Activated naive CD4-positive, alpha-beta T cell treated with anti-CD3 and anti-CD28 coated beads for 36 hours (primary cell): Measurements from ENCODE around the gene TRMT10A. TPM values are rescaled to one million over a fixed set of nuclear protein-coding genes. Genes with fewer than 3 reads are reported as not detected.

Experiments
- CTCF ChIA-PET: fragments of 350-600 bp; sonication (Branson Sonifier 250); formaldehyde crosslinking; loops from one replicate; lab custom pipeline; 2021; ENCODE audit warnings: antibody characterized with exemption; lab: Charles Lee
- DNase-seq: peaks from one replicate; pipeline ENCODE4 v3.0.0-alpha.2; 2020
- H3K27ac Mint-ChIP-seq: one replicate; pipeline ENCODE4 v1.8.0; 2021; ENCODE audit warnings: mild to moderate bottlenecking, mixed read lengths
- H3K27me3 Mint-ChIP-seq: one replicate; pipeline ENCODE4 v1.8.0; 2021; ENCODE audit warnings: low read depth, mixed read lengths
- H3K36me3 Mint-ChIP-seq: one replicate; pipeline ENCODE4 v1.8.0; 2021; ENCODE audit warnings: low read depth, mixed read lengths
- H3K4me1 Mint-ChIP-seq: one replicate; pipeline ENCODE4 v1.8.0; 2021; ENCODE audit warnings: low read depth, mixed read lengths
- H3K4me3 Mint-ChIP-seq: one replicate; pipeline ENCODE4 v1.8.0; 2021; ENCODE audit warnings: mild to moderate bottlenecking, moderate library complexity, mixed read lengths
- H3K9me3 Mint-ChIP-seq: one replicate; pipeline ENCODE4 v1.8.0; 2021; ENCODE audit warnings: mixed read lengths
- intact Hi-C: fragments of 100-400 bp; cut with micrococcal nuclease; formaldehyde crosslinking; loops from one replicate; pipeline ENCODE4 v1.15.1; 2023
- total RNA-seq, 2 experiments: library from RNA; stranded (reverse); gene quantifications; one replicate each; pipeline ENCODE4 v1.2.3, GENCODE V29; 2021

Gene TRMT10A
- total RNA-seq, 2 experiments from 2014 or later, result 8.8 to 9.2 TPM

GRCh38 chr4:99586322-99586721 is 22.5 kb upstream of the TRMT10A start:
- DNase-seq, result no peak
- Mint-ChIP-seq H3K9me3 (no peaks in the 10 kb centered on the region), H3K4me3 (no peak overlapping the region), H3K27me3 (peaks cover 9% of the 10 kb centered on the region), H3K4me1 (no peaks in the 10 kb centered on the region), H3K36me3 (no peaks in the 10 kb centered on the region), H3K27ac (no peak overlapping the region)
- CTCF ChIA-PET, result no interaction called here
- intact Hi-C loops, result no loop called here

GRCh38 chr4:99585516-99585915 is 21.7 kb upstream of the TRMT10A start:
- no peak overlapping the region for H3K4me3 Mint-ChIP-seq
- no peak overlapping the region for H3K27ac Mint-ChIP-seq
- DNase-seq, result no peak
- intact Hi-C loops, result no loop called here
- H3K9me3 Mint-ChIP-seq, result no peaks in the 10 kb centered on the region
- peaks cover 9% of the 10 kb centered on the region for H3K27me3 Mint-ChIP-seq
- no peaks in the 10 kb centered on the region for H3K4me1 Mint-ChIP-seq
- no peaks in the 10 kb centered on the region for H3K36me3 Mint-ChIP-seq
- CTCF ChIA-PET, result no interaction called here

GRCh38 chr4:99578714-99579113 is 14.9 kb upstream of the TRMT10A start:
- Mint-ChIP-seq H3K4me1 (no peaks in the 10 kb centered on the region), H3K27ac (no peak overlapping the region), H3K36me3 (no peaks in the 10 kb centered on the region), H3K4me3 (no peak overlapping the region), H3K27me3 (peaks cover 14% of the 10 kb centered on the region), H3K9me3 (no peaks in the 10 kb centered on the region)
- CTCF ChIA-PET, result interaction anchor here (0.6 kb wide), 1 partner anchor 18 kb away, joined by 6 read pairs; no protein-coding TSS in a partner anchor
- no peak for DNase-seq
- intact Hi-C loops, result no loop called here

- no peak within 1 kb of the TSS for H3K4me3 Mint-ChIP-seq
- H3K27ac Mint-ChIP-seq, result no peak within 1 kb of the TSS
- CTCF ChIA-PET, result interaction anchor here (1.2 kb wide), 1 partner anchor 234 kb away, joined by 3 read pairs; no protein-coding TSS in a partner anchor
- no peaks in the 10 kb centered on the region for H3K36me3 Mint-ChIP-seq
- DNase-seq, result no peak
- H3K9me3 Mint-ChIP-seq, result no peaks in the 10 kb centered on the region
- peaks cover 15% of the 10 kb centered on the region for H3K27me3 Mint-ChIP-seq
- intact Hi-C loops, result no loop called here
- no peaks in the 10 kb centered on the region for H3K4me1 Mint-ChIP-seq
Measured at GRCh38 chr4:99574530-99575324, 10.9 kb upstream of the TRMT10A start, which contains the start of gene MTTP. Gene MTTP, plus strand, starts transcription at chr4:99574824. Its CDS starts 86 bp downstream, at chr4:99574910.

- H3K36me3 Mint-ChIP-seq, result no peaks in the 10 kb centered on the region
- CTCF ChIA-PET, result no interaction called here
- no peak overlapping the region for H3K4me3 Mint-ChIP-seq
- H3K9me3 Mint-ChIP-seq, result no peaks in the 10 kb centered on the region
- no peak overlapping the region for H3K27ac Mint-ChIP-seq
- intact Hi-C loops, result no loop called here
- peaks cover 17% of the 10 kb centered on the region for H3K27me3 Mint-ChIP-seq
- no peaks in the 10 kb centered on the region for H3K4me1 Mint-ChIP-seq
- no peak for DNase-seq
Measured at GRCh38 chr4:99573735-99574368, 10.0 kb upstream of the TRMT10A start.

GRCh38 chr4:99572527-99573240 is 8.8 kb upstream of the TRMT10A start:
- Mint-ChIP-seq H3K9me3 (no peaks in the 10 kb centered on the region), H3K4me1 (no peaks in the 10 kb centered on the region), H3K27me3 (peaks cover 21% of the 10 kb centered on the region), H3K36me3 (no peaks in the 10 kb centered on the region), H3K4me3 (no peak overlapping the region), H3K27ac (no peak overlapping the region)
- DNase-seq, result no peak
- intact Hi-C loops, result no loop called here
- CTCF ChIA-PET, result interaction anchor here (0.7 kb wide), 1 partner anchor 236 kb away, joined by 4 read pairs; no protein-coding TSS in a partner anchor

GRCh38 chr4:99571883-99572282 is 8.0 kb upstream of the TRMT10A start:
- H3K9me3 Mint-ChIP-seq, result no peaks in the 10 kb centered on the region
- no peaks in the 10 kb centered on the region for H3K4me1 Mint-ChIP-seq
- H3K27ac Mint-ChIP-seq, result no peak overlapping the region
- peaks cover 21% of the 10 kb centered on the region for H3K27me3 Mint-ChIP-seq
- no peaks in the 10 kb centered on the region for H3K36me3 Mint-ChIP-seq
- intact Hi-C loops, result no loop called here
- no peak for DNase-seq
- CTCF ChIA-PET, result no interaction called here
- no peak overlapping the region for H3K4me3 Mint-ChIP-seq

GRCh38 chr4:99564921-99565320 is 1.1 kb upstream of the TRMT10A start:
- Mint-ChIP-seq H3K36me3 (no peaks in the 10 kb centered on the region), H3K27ac (no peak overlapping the region), H3K9me3 (no peaks in the 10 kb centered on the region), H3K27me3 (peaks cover 11% of the 10 kb centered on the region), H3K4me1 (peaks cover 14% of the 10 kb centered on the region), H3K4me3 (no peak overlapping the region)
- CTCF ChIA-PET, result interaction anchor here (3.2 kb wide), 1 partner anchor 243 kb away, joined by 24 read pairs; no protein-coding TSS in a partner anchor
- no peak for DNase-seq
- intact Hi-C loops, result loop anchor here (1.0 to 5.0 kb wide), 6 partner anchors 147 to 1422 kb away; partner anchors contain the start of genes ADH5, EIF4E, RAP1GDS1 and STPG2

- intact Hi-C loops, result no loop called here
- Mint-ChIP-seq H3K4me3 (no peak overlapping the region), H3K36me3 (peaks cover 12% of the 10 kb centered on the region), H3K27me3 (no peaks in the 10 kb centered on the region), H3K27ac (no peak overlapping the region), H3K4me1 (no peaks in the 10 kb centered on the region), H3K9me3 (no peaks in the 10 kb centered on the region)
- CTCF ChIA-PET, result interaction anchor here (1.6 kb wide), 1 partner anchor 255 kb away, joined by 8 read pairs; no protein-coding TSS in a partner anchor
- DNase-seq, result no peak
Measured at GRCh38 chr4:99552872-99553271, 11.0 kb downstream of the TRMT10A start.

- CTCF ChIA-PET, result no interaction called here
- intact Hi-C loops, result no loop called here
- Mint-ChIP-seq H3K27ac (no peak overlapping the region), H3K36me3 (peaks cover 3% of the 10 kb centered on the region), H3K4me1 (no peaks in the 10 kb centered on the region), H3K27me3 (no peaks in the 10 kb centered on the region), H3K9me3 (peaks cover 6% of the 10 kb centered on the region), H3K4me3 (no peak overlapping the region)
- DNase-seq, result no peak
Measured at GRCh38 chr4:99540277-99540939, 23.4 kb downstream of the TRMT10A start.

GRCh38 chr4:99537674-99538073 is 26.2 kb downstream of the TRMT10A start:
- H3K27me3 Mint-ChIP-seq, result no peaks in the 10 kb centered on the region
- no peaks in the 10 kb centered on the region for H3K4me1 Mint-ChIP-seq
- intact Hi-C loops, result no loop called here
- no peak overlapping the region for H3K4me3 Mint-ChIP-seq
- H3K36me3 Mint-ChIP-seq, result no peaks in the 10 kb centered on the region
- CTCF ChIA-PET, result interaction anchor here (0.5 kb wide), 1 partner anchor 558 kb away, joined by 4 read pairs; no protein-coding TSS in a partner anchor
- H3K9me3 Mint-ChIP-seq, result peaks cover 2% of the 10 kb centered on the region
- no peak overlapping the region for H3K27ac Mint-ChIP-seq
- no peak for DNase-seq

GRCh38 chr4:99536848-99537247 is 27.0 kb downstream of the TRMT10A start:
- Mint-ChIP-seq H3K27me3 (no peaks in the 10 kb centered on the region), H3K9me3 (peaks cover 2% of the 10 kb centered on the region), H3K4me1 (no peaks in the 10 kb centered on the region), H3K27ac (no peak overlapping the region), H3K36me3 (no peaks in the 10 kb centered on the region), H3K4me3 (no peak overlapping the region)
- intact Hi-C loops, result no loop called here
- CTCF ChIA-PET, result no interaction called here
- DNase-seq, result no peak
